ENCODE data around the gene GRIK4.

GRIK4 gene

DNA sequence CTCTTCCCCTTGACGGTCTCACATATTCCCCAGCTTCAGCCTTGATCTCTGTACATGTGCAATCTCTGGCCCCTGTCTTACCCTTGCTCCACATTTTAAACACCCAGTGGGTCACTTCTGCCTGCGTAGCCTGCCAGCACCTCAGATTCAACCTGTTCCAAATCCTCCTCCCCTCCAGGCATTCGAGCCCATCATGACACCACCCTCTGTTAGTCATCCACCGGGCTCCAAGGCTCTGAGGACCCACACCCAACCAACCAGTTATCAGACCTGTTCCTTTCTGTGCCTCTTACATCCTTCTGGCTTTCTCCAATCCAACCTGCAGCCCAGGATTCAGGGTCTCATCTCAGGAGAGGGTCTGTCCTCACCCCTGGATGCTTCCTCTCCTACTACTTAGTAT lies 392.6 kb downstream of the GRIK4 start:
- no peak for DNase-seq (ENCODE audit: low read depth)
- in situ Hi-C loops (cut with HindIII; ENCODE audit: low sequenced_read_pairs) = no loop called here
- TF ChIP-seq, protein P1, sequence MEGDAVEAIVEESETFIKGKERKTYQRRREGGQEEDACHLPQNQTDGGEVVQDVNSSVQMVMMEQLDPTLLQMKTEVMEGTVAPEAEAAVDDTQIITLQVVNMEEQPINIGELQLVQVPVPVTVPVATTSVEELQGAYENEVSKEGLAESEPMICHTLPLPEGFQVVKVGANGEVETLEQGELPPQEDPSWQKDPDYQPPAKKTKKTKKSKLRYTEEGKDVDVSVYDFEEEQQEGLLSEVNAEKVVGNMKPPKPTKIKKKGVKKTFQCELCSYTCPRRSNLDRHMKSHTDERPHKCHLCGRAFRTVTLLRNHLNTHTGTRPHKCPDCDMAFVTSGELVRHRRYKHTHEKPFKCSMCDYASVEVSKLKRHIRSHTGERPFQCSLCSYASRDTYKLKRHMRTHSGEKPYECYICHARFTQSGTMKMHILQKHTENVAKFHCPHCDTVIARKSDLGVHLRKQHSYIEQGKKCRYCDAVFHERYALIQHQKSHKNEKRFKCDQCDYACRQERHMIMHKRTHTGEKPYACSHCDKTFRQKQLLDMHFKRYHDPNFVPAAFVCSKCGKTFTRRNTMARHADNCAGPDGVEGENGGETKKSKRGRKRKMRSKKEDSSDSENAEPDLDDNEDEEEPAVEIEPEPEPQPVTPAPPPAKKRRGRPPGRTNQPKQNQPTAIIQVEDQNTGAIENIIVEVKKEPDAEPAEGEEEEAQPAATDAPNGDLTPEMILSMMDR (IDR thresholded peaks at IDR 0.05; ENCODE audit: low read depth, low read length, missing control alignments) = no peak
- no peak overlapping the region for H3K4me3 ChIP-seq (ENCODE audit: low read depth, low read length)

DNA sequence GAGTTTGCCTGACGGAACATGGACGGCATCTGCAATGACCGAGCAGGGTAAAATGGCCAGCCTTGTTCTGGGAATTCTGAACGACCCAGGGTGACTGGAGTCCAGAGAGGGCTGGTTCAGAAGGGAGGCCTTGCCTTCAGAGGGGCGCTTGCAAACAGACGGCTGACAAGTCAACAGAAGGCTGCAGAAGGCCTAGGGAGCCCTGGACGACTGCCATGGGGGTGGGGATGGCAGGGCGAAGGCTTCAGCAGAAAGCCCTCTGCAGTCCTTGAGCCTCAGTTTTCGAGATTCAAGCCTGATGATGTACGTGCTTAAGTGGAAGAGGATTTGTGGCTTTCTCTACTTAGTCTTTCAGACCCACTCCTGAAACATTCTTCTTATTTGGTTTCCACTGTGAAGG lies 395.2 kb downstream of the GRIK4 start:
- in situ Hi-C loops (cut with HindIII; ENCODE audit: low sequenced_read_pairs) = no loop called here
- no peak overlapping the region for H3K4me3 ChIP-seq (ENCODE audit: low read depth, low read length)
- TF ChIP-seq, protein P1 (IDR thresholded peaks at IDR 0.05; ENCODE audit: low read depth, low read length, missing control alignments) = no peak
- DNase-seq (ENCODE audit: low read depth) = no peak

DNA sequence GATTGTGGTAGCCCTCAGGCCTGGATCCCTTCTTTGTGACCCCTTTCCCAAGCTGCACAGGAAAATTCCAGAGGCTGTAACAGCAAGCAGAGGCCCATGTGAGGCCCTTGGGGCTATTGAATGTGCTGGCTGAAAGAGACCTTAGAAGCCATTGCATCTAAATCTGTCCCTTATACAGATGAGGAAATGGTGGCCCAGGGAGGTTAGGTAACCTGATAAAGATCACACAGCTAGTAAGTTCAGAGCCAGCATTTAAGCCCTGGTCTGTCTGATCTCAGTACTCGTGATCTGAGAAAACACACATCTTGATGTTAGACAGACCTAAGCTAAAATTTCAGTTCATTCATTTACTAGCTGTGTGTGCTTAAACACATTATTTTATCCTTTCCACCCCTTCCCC lies 396.4 kb downstream of the GRIK4 start:
- in situ Hi-C loops (cut with HindIII; ENCODE audit: low sequenced_read_pairs) = no loop called here
- no peak overlapping the region for H3K4me3 ChIP-seq (ENCODE audit: low read depth, low read length)
- no peak for DNase-seq (ENCODE audit: low read depth)
- TF ChIP-seq, protein P1 (IDR thresholded peaks at IDR 0.05; ENCODE audit: low read depth, low read length, missing control alignments) = no peak

DNA sequence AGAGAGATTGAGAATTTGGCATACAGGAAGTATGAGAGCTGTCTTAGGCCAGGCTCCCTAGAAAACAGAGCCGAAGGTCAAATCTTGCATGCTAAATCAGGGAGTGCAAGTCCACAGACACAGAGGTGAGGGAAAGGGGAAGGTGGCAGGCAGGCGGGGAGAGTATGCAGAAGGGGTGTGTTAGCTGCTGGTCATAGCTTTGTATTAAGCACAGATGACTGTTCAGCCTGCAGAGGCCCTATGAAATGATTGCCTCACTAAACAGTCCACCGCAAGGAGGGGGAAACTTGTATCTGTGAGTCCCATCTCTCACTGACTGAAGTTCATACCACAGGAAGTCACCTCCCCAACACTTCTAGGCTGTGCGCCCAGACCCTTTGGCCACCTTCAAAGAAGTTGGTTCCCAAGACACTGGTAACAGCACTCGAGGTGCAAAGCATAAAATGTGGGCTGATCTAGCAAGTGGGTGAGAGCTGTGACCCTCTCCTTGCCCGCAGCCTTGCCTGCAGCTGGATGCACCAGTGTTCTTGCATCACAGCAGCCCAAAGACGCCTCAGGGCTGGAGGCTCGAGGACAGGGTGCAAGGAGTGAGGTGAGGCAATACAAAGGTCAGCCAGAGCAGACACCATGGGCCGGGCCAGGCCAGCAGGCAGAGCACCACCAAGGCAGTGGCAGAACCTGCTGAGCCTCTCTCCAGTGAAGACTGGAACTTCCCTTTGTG lies 397.1 kb downstream of the GRIK4 start:
- DNase-seq (ENCODE audit: low read depth) = no peak
- no peak overlapping the region for H3K4me3 ChIP-seq (ENCODE audit: low read depth, low read length)
- in situ Hi-C loops (cut with HindIII; ENCODE audit: low sequenced_read_pairs) = no loop called here
- TF ChIP-seq, protein P1 (IDR thresholded peaks at IDR 0.05; ENCODE audit: low read depth, low read length, missing control alignments) = no peak

DNA sequence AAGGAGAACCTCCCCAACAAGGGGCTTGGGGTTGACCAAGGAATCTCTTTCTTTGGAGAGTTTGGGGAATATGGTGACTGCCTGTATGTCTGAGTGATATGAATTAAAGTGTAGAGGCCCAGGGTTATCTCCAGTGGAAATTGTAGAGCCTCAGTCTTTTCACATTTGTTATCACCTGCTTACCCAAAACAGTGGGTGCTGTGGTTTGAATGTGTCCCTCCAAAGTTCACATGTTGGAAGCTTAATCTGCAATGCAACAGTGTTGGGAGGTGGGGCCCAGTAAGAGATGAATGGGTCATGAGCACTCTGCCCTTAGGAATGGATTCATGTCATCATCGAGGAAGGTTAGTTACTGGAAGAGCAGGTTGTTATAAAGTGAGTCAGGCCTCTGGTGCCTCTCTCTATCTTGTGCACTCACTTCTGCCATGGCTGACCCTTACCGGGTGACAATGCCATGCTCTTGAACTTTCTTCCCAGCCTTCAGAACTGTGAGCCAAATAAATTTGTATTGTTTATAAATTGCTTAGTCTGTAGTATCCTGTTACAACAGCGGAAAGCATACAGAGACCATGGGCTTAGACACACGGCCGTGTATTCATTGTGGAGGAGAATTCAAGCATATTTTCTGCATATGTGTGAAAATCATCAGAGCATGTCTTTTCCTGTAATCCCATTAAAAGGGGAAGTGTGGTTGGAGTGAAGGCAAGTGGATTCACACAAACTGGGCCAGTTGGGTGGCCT lies 398.3 kb downstream of the GRIK4 start:
- in situ Hi-C loops (cut with HindIII; ENCODE audit: low sequenced_read_pairs) = no loop called here
- no peak overlapping the region for H3K4me3 ChIP-seq (ENCODE audit: low read depth, low read length)
- TF ChIP-seq, protein P1 (IDR thresholded peaks at IDR 0.05; ENCODE audit: low read depth, low read length, missing control alignments) = no peak
- no peak for DNase-seq (ENCODE audit: low read depth)

- TF ChIP-seq, protein P1 (IDR thresholded peaks at IDR 0.05; ENCODE audit: low read depth, low read length, missing control alignments) = no peak
- in situ Hi-C loops (cut with HindIII; ENCODE audit: low sequenced_read_pairs) = no loop called here
- H3K4me3 ChIP-seq (ENCODE audit: low read depth, low read length) = no peak overlapping the region
- DNase-seq (ENCODE audit: low read depth) = no peak
Measured at GRCh38 chr11:120911943-120912342, 400.4 kb downstream of the GRIK4 start.

All from astrocyte of the cerebellum (primary cell).